GM13976 (cell line): ENCODE results near the gene PUS1.

Source experiments
- DNase-seq: peaks from one replicate; pipeline ENCODE4 v3.0.0; 2012; ENCODE audit warnings: low spot score
- in situ Hi-C: fragments of 300-500 bp; cut with MboI; formaldehyde crosslinking; loops from one replicate; pipeline ENCODE4 v1.12.0; 2022; ENCODE audit warnings: low sequenced_read_pairs, mixed read lengths, inconsistent platforms; ENCODE audit not compliant: unreplicated experiment
- TF ChIP-seq, protein P1 (sequence below): IDR thresholded peaks from 2 replicates; pipeline ENCODE4 v1.5.1; 2012; ENCODE audit warnings: borderline replicate concordance, mild to moderate bottlenecking; ENCODE audit not compliant: insufficient read depth; ENCODE audit errors: extremely low read depth, missing control alignments, control extremely low read depth

Gene PUS1

DNA sequence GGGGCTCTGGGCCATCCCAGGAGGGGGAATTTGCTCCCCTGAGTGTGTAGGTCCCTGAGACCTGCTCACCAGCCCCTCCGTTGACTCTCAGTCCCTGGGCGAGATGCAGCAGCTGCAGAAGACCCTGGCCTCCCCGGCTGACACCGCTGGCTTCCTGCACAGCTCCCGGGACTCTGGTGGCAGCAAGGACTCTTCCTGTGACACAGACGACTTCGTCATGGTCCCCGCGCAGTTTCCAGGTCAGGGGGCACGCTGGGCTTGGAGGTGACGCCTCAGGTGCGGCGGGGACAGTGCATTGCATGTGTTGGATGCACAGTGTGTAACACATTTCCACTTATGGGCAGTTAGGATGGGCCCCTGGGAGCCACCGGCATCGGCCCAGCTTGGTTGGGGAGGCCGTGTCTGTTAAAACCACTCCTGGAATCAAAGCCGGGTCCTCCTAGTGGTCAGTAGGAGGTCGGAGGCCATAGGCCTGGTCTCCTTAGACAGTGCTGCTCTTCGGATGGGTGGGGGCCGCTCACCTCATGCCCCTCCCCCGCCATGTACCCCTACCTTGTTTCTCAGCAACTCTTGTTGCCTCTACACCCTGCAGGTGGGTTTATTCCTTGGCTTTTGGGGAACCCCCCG, 17.1 kb upstream of the PUS1 start:
- in situ Hi-C loops = no loop called here
- TF ChIP-seq, protein P1, sequence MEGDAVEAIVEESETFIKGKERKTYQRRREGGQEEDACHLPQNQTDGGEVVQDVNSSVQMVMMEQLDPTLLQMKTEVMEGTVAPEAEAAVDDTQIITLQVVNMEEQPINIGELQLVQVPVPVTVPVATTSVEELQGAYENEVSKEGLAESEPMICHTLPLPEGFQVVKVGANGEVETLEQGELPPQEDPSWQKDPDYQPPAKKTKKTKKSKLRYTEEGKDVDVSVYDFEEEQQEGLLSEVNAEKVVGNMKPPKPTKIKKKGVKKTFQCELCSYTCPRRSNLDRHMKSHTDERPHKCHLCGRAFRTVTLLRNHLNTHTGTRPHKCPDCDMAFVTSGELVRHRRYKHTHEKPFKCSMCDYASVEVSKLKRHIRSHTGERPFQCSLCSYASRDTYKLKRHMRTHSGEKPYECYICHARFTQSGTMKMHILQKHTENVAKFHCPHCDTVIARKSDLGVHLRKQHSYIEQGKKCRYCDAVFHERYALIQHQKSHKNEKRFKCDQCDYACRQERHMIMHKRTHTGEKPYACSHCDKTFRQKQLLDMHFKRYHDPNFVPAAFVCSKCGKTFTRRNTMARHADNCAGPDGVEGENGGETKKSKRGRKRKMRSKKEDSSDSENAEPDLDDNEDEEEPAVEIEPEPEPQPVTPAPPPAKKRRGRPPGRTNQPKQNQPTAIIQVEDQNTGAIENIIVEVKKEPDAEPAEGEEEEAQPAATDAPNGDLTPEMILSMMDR = no peak
- DNase-seq = no peak

DNA sequence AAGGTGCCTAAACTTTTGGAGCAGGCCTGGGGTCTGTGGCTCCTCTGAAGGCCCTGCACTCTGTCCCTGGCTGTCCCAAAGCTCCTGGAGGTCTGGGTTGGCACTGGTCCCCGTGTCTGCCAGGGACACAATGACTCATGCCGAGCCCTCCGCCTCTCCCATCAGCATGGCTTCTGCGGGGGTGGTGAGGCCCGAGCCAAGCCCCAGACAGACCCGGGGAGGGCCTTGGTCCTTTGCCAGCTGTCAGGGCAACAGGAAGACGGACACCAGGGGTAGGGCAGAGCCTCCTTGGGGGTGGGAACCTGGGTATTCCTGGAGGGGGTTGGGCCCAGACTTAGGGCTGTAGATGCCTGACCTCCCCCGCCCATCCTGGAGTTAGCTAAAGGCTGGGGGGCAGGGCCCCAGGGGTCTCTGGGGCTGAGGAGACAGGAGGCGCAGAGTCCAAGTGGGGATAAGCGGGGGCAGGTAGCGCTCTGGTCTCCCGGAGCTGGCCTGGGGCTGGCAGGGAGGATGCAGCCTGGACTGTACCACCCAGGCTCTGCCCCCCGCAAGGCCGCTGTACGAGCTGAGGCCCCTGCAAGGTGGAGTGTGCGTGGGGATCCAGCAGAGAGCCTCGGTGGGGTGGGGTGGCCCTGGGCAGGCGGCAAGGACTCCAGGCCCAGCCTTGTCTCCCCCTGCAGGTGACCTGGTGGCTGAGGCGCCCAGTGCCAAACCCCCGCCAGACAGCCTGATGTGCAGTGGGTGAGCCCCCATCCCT, 16.4 kb upstream of the PUS1 start:
- TF ChIP-seq, protein P1 = no peak
- no peak for DNase-seq

GRCh38 chr12:131913666-131914065, 15.4 kb upstream of the PUS1 start:
- TF ChIP-seq, protein P1 = no peak
- in situ Hi-C loops = no loop called here

More for the DNA sequence above, 16.4 kb upstream of the PUS1 start:
- in situ Hi-C loops = no loop called here

GRCh38 chr12:131914179-131914702, 14.8 kb upstream of the PUS1 start:
- DNase-seq = no peak
- TF ChIP-seq, protein P1 = no peak
- in situ Hi-C loops = no loop called here

More at GRCh38 chr12:131913666-131914065, 15.4 kb upstream of the PUS1 start:
- no peak for DNase-seq

DNA sequence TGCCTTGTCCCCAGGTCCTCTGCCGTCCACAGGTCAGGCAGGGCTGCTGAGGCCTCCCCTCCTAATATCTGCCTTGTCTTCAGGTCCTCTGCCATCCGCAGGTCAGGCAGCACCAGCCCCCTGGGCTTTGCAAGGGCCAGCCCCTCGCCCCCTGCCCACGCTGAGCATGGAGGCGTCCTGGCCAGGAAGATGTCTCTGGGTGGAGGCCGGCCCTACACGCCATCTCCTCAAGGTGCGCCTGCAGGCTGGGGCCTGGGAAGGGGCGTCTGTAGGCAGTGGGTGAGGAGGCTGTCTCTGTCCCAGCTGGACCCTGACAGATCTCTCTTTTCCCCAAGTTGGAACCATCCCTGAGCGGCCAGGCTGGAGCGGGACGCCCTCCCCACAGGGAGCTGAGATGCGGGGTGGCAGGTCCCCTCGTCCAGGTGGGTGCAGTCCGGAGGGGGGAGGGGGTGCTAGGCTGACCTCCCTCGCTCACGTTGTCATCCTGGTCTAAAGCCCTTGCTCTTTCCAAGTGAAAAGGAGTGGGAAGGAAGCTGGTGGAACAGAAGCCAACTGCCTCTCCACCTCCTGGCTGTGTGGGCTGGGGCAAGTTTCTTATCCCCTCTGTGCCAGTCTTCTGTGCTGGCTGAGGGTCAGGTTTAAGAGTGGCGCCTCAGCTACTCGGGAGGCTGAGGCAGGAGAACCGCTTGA, 13.9 kb upstream of the PUS1 start:
- TF ChIP-seq, protein P1 = no peak
- no peak for DNase-seq
- in situ Hi-C loops = no loop called here

DNA sequence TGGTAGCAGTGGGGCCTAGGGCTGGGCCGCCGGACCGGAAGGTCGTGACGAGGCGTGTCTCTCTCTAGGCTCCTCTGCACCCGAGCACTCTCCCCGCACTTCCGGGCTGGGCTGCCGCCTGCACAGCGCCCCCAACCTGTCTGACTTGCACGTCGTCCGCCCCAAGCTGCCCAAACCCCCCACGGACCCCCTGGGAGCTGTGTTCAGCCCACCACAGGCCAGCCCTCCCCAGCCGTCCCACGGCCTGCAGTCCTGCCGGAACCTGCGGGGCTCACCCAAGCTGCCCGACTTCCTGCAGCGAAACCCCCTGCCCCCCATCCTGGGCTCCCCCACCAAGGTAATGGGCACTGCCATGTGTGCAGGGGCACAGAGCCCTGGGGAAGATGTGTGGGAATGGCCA, 13.3 kb upstream of the PUS1 start:
- no peak for DNase-seq
- TF ChIP-seq, protein P1 = no peak
- in situ Hi-C loops = no loop called here
